NCI-H526 treated with DMSO at 0.1 percent for 48 hours (cell line): ENCODE measurements around the gene DNAH8.
"Not testable (repeated sequence)": the region's sequence is repeated elsewhere in the genome, so short reads cannot be mapped to it uniquely, and the experiment has no call there.

Experiments used
- DNase-seq: peaks from one replicate; lab custom pipeline; 2025; lab: John Stamatoyannopoulos, UW

Gene DNAH8

GRCh38 chr6:38796437-38796836 lies 81.3 kb downstream of the DNAH8 start:
- not testable (repeated sequence) for DNase-seq

GRCh38 chr6:38796850-38797249 lies 81.7 kb downstream of the DNAH8 start:
- DNase-seq = no peak

DNA sequence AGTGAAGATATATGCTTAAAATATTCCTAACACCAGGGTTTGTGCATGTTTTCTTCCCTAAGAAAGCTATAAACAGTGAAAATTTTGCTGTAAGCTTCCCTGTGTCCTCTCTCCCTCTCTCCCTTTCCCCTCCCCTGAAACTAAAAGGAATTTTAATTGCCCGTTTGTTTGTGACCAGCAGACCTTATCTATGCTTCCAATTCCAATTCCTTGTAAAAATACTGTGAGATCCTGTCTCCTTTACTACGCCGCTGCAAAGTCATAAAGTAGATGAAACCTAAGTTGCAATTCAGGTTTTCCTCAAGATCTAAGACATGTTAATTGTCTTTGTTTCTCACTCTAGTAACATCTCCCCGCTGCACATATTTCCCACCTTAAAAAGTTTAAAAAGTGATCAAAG lies 82.3 kb downstream of the DNAH8 start:
- no peak for DNase-seq

DNA sequence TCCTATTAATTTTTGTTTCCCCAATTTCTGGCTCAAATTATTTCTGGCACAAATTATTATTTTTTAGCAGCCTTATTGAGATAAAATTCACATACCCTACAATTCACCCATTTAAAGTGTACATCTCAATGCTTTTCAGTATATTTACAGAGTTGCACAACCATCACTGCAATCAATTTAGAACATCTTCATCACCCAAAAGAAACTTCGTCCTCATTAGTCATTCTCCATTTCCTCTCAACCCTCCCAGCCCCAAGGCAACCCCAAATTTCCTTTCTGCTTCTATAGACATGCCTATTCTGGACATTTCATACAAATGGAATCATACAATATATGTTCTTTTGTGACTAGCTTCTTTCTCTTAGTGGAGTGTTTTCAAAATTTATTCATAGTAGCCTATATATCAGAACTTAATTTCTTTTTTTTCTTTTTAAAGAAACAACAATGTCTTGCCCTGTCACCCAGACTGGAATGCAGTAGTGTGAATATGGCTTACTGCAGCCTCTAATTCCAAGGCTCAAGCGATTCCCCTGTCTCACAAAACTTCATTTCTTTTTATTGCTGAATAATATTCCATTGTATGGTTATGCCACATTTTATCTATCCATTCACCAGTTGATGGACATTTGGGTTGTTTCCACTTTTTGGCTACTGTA lies 84.5 kb downstream of the DNAH8 start:
- no peak for DNase-seq

- no peak for DNase-seq
Observed at GRCh38 chr6:38801305-38801704, 86.2 kb downstream of the DNAH8 start.

DNA sequence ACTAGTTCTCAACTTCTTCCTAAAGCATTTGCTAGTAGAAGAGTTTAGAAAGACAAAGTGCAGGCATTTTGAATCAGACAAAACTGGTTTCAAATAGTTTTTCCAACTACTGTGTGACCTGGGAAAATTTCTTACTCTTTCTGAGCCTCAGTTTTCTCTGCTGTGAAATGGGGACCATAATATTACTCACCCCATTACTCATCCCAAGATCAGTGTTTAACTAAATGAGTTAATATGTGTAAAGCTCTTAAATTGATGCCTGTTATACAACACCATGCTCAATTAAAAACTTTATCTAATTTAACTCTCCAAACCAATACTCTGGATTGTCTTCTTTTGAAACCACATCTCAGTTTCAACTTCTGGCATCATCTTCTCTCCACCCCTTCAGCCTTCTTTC lies 87.4 kb downstream of the DNAH8 start:
- no peak for DNase-seq

DNA sequence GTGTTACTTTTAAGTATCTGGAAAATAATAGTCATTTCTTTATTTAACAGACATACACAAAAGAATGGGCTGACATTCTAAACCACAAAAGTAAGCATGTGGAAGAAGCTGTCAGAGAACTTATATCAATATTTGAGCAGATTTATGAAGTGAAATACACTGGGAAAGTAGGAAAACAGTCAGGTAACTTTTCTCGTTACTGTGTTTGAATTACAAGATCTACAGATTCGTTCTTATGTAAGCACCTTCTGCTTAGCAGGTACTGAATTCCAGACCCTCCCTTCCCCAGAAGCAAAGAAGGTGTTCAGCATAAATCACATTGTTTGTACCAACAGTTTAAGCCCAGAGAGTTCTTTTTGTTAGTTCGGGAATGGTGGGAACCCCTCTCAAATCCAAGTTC lies 88.0 kb downstream of the DNAH8 start:
- DNase-seq = no peak

- DNase-seq = no peak
Observed at GRCh38 chr6:38804358-38804757, 89.2 kb downstream of the DNAH8 start.

GRCh38 chr6:38805127-38805655 lies 90.1 kb downstream of the DNAH8 start:
- no peak for DNase-seq

DNA sequence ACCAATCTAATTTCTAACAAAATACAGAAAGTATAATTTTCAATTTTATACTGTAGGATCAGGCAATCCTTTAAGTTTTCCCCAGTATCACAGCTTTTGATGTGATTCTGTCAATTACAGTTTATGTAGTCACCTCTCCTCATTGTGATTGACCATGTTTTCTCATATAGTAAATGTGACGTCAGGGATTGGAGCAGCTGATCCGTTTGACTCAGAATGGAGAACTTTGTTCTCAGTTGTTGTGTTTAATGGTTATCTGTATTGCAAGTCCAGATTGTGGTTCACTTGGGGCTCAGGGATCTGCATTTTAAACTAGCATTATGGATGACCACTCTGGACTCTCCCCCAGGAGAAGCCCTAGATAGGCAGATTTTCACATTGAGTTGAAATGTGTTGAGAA lies 90.6 kb downstream of the DNAH8 start:
- DNase-seq = no peak

GRCh38 chr6:38806271-38806670 lies 91.2 kb downstream of the DNAH8 start:
- DNase-seq = no peak

DNA sequence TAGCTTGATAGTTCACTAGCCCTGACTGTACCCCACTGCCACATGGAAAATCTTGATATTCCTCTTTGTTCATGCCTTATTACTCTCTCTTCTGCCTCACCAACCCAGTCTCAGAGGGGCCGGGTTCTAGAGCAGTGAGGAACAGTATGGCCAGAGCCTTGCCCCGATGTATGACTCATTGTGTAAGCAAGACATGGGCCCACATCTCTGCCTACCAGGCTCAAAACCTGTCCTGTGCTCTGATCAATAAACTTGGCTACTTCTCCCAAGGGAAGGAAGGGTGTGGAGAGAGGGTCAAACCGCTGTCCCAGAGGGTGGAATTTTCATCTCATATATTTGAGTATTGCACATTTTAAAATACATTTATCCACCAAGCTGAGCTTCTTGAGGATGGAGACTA lies 91.7 kb downstream of the DNAH8 start:
- no peak for DNase-seq

- DNase-seq = no peak
Observed at GRCh38 chr6:38808039-38808438, 92.9 kb downstream of the DNAH8 start.

GRCh38 chr6:38813041-38813823 lies 98.1 kb downstream of the DNAH8 start:
- no peak for DNase-seq

GRCh38 chr6:38814761-38815160 lies 99.7 kb downstream of the DNAH8 start:
- DNase-seq = no peak

GRCh38 chr6:38815250-38815649 lies 100.1 kb downstream of the DNAH8 start:
- DNase-seq = no peak

GRCh38 chr6:38818691-38819090 lies 103.6 kb downstream of the DNAH8 start:
- DNase-seq = no peak

DNA sequence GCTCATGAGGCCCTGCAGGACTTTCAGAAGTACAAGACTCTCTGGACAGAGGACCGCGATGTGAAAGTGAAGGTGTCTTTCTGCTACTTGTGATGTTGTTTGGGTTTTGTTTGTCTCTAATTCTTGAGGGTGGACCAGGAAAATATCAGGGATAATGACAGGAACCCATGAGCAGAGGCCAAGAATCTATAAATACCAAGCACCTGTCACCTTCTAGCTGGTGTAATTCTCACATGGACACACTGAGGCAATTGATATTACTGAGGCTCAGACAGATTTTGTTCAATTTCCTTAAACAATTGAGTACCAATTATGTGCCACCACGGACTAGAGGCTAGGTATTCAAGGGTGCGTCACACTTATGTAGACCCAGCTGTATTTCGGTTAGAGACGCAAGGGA lies 107.9 kb downstream of the DNAH8 start:
- DNase-seq = no peak

DNA sequence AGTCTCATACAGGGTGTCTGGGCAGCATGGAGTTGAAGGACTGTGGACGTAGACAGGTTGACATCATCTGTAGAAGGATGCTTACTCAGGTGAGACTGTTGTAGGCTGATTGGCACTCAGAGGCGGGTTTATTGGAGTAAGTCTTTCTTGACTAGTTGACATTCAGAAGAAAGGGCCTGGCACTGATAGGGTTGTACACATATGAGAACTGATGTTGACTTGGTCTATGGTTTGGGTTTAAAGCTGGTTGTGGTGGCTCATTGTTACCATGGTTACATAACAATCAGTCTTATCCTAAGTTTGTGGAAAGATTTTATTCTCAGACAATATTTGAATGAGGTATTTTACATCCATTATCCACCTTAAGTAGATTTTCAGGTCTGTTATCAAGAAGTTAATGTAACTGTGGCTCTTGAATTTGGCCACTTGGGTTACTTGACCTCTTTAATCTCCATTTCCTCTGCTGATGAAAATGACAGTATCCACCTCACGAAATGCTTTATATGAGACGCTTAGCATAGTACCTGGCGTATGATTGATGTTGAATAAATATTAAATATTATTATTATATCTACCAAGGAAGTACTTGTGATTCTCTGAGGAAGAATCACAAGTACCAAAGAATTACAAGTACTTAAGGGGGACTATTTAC lies 109.3 kb downstream of the DNAH8 start:
- no peak for DNase-seq

GRCh38 chr6:38827024-38827423 lies 111.9 kb downstream of the DNAH8 start:
- no peak for DNase-seq

GRCh38 chr6:38831865-38832264 lies 116.8 kb downstream of the DNAH8 start:
- DNase-seq = no peak

DNA sequence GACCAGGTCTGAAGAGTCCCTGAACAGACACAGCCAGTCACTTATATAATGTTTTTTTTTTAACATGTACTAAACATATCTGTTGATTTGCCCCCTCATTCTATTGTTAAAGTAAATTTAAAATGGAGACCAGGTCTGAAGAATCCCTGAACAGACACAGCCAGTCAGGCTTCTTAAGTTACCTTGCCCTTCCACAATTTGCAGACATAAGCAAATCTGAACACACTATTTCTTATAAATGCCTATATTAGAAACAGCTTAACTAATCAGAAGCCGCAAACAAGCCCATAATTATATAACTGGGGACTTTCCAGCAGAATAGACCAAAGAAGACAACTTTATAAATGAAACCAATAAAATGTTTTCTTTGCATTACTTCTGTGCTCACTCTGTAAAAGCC lies 118.2 kb downstream of the DNAH8 start:
- DNase-seq = no peak

GRCh38 chr6:38836585-38836984 lies 121.5 kb downstream of the DNAH8 start:
- DNase-seq = no peak
